ENCODE data around the gene LRCH3.

The LRCH3 gene

GRCh38 chr3:197936819-197937384, 145.8 kb downstream of the LRCH3 start:
- no peak for DNase-seq

More at GRCh38 chr3:197936819-197937384, 145.8 kb downstream of the LRCH3 start:
- ATAC-seq: no peak

Measured in stimulated activated naive CD8-positive, alpha-beta T cell treated with anti-CD3 and anti-CD28 coated beads, Interleukin-15, Interleukin-2, amounts not matched to agents 100 U/mL and 50 U/mL, for 24 hours (primary cell).